Tibial nerve (tissue), 3 donors: ENCODE results near the gene VIPR2.
"Not testable (repeated sequence)": the region's sequence is repeated elsewhere in the genome, so short reads cannot be mapped to it uniquely, and the experiment has no call there.

Experiments
- POLR2A ChIP-seq, 2 donors: fragments of 450-650 bp; IDR thresholded peaks; one replicate each; pipeline ENCODE4 v1.6.1; 2017; ENCODE audit warnings: antibody characterized with exemption in 2 of 2, mild to moderate bottlenecking in 2 of 2, moderate library complexity in 2 of 2
- TF ChIP-seq, protein P1 (sequence below), 5 experiments: fragments of 200-600 bp in 3 of 5; fragments of 450-650 bp in 2 of 5; sonication (generic) in 3 of 5; IDR thresholded peaks; one replicate each; pipeline ENCODE4 v1.5.1; 2016 to 2019; ENCODE audit warnings: antibody characterized with exemption in 5 of 5, mild to moderate bottlenecking in 3 of 5, moderate library complexity in 2 of 5

DNA sequence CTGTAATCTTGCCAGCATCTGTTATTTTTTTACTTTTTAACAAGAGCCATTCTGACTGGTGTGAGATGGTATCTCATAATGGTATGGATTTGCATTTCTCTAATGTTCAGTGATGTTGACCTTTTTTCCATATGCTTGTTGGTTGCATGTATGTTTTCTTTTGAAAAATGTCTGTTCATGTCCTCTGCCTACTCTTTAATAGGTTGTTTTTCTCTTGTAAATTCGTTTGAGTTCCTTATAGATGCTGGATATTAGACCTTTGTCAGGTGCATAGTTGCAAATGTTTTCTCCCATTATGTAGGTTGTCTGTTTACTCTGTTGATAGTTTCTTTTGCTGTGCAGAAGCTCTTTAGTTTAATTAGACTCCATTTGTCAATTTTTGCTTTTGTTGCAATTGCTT, 20.9 kb downstream of the VIPR2 start:
- TF ChIP-seq, protein P1, sequence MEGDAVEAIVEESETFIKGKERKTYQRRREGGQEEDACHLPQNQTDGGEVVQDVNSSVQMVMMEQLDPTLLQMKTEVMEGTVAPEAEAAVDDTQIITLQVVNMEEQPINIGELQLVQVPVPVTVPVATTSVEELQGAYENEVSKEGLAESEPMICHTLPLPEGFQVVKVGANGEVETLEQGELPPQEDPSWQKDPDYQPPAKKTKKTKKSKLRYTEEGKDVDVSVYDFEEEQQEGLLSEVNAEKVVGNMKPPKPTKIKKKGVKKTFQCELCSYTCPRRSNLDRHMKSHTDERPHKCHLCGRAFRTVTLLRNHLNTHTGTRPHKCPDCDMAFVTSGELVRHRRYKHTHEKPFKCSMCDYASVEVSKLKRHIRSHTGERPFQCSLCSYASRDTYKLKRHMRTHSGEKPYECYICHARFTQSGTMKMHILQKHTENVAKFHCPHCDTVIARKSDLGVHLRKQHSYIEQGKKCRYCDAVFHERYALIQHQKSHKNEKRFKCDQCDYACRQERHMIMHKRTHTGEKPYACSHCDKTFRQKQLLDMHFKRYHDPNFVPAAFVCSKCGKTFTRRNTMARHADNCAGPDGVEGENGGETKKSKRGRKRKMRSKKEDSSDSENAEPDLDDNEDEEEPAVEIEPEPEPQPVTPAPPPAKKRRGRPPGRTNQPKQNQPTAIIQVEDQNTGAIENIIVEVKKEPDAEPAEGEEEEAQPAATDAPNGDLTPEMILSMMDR (IDR thresholded peaks at IDR 0.05) = not testable (repeated sequence)
- not testable (repeated sequence) for TF ChIP-seq POLR2A (IDR thresholded peaks at IDR 0.05)
